Measurements from ENCODE around the gene NLRP2B. TPM values are rescaled to one million over a fixed set of nuclear protein-coding genes. Genes with fewer than 3 reads are reported as not detected.
"Not testable (repeated sequence)": the region's sequence is repeated elsewhere in the genome, so short reads cannot be mapped to it uniquely, and the experiment has no call there.

The NLRP2B gene
- total RNA-seq, 1 experiment from 2014 or later: not detected

- Histone ChIP-seq H2AFZ (no peak overlapping the region), H3K27me3 (ENCODE audit: insufficient read depth, low read depth) (no peaks in the 10 kb centered on the region), H3K36me3 (ENCODE audit: low read depth) (no peaks in the 10 kb centered on the region), H4K20me1 (ENCODE audit: insufficient read depth) (no peaks in the 10 kb centered on the region), H3K4me2 (no peak overlapping the region), H3K27ac (no peak overlapping the region), H3K4me3 (no peak overlapping the region), H3F3A (ENCODE audit: insufficient read depth, low read depth) (no peaks in the 10 kb centered on the region), H3K79me2 (ENCODE audit: low read depth) (no peaks in the 10 kb centered on the region), H3K9me3 (ENCODE audit: insufficient read depth, low read depth) (no peaks in the 10 kb centered on the region), H3K9me2 (ENCODE audit: insufficient read depth) (no peaks in the 10 kb centered on the region), H3K4me1 (replicated peaks; ENCODE audit: insufficient read depth) (no peaks in the 10 kb centered on the region)
- no peak for DNase-seq
- TF ChIP-seq CTCF (conservative IDR thresholded peaks at IDR 0.05): no peak
- TF ChIP-seq EZH2 (IDR thresholded peaks at IDR 0.05; ENCODE audit: low read depth): no peak
- ChIA-PET POLR2A (ENCODE audit: unreplicated experiment) (no interaction called here), CTCF (no interaction called here)
- intact Hi-C loops (cut with micrococcal nuclease; ENCODE audit: unreplicated experiment): no loop called here
- BruUV-seq (replicated peaks): no TSS peak
These were observed 39.4 kb downstream of the NLRP2B start for GRCh38 chrX:57640674-57641016.

GRCh38 chrX:57629438-57629837 is 50.6 kb downstream of the NLRP2B start:
- POLR2A ChIA-PET (ENCODE audit: unreplicated experiment): not testable (repeated sequence)

More at GRCh38 chrX:57629438-57629837, 50.6 kb downstream of the NLRP2B start:
- intact Hi-C loops (cut with micrococcal nuclease; ENCODE audit: unreplicated experiment); BruUV-seq (replicated peaks); CTCF ChIA-PET; H3K27me3 ChIP-seq (ENCODE audit: insufficient read depth, low read depth); H3K9me2 ChIP-seq (ENCODE audit: insufficient read depth); H3K36me3 ChIP-seq (ENCODE audit: low read depth); H2AFZ ChIP-seq; DNase-seq; H3K79me2 ChIP-seq (ENCODE audit: low read depth); H3F3A ChIP-seq (ENCODE audit: insufficient read depth, low read depth); H3K4me3 ChIP-seq; H4K20me1 ChIP-seq (ENCODE audit: insufficient read depth); H3K4me2 ChIP-seq; H3K4me1 ChIP-seq (replicated peaks; ENCODE audit: insufficient read depth); H3K9me3 ChIP-seq (ENCODE audit: insufficient read depth, low read depth); H3K27ac ChIP-seq: not testable (repeated sequence)

Other genes with a start within 250 kb of the NLRP2B start
- 9.1 TPM in 2 replicates for gene ZXDB, start 88.2 kb downstream of the NLRP2B start, total RNA-seq (2021)
- 2.4 and 3.4 TPM in 2 replicates for gene ZXDA, start 230.2 kb upstream of the NLRP2B start, total RNA-seq (2021)

Data from PC-9 (cell line).